Cortex of kidney (tissue), 1 donor: ENCODE data around the gene TMA7B.
"Not testable (repeated sequence)": the region's sequence is repeated elsewhere in the genome, so short reads cannot be mapped to it uniquely, and the experiment has no call there.

Experiments used
- DNase-seq: peaks from one replicate; lab custom pipeline; 2025; lab: John Stamatoyannopoulos, UW

Gene TMA7B

GRCh38 chr22:39983346-39983745, 23.1 kb downstream of the TMA7B start:
- DNase-seq: no peak

- DNase-seq: no peak
These were observed 23.8 kb downstream of the TMA7B start for GRCh38 chr22:39984006-39984405.

GRCh38 chr22:39984746-39985145, 24.5 kb downstream of the TMA7B start:
- no peak for DNase-seq

GRCh38 chr22:39985383-39986035, 25.3 kb downstream of the TMA7B start:
- DNase-seq: no peak

- no peak for DNase-seq
These were observed 28.4 kb downstream of the TMA7B start for GRCh38 chr22:39988386-39989114.

- DNase-seq: no peak
These were observed 29.4 kb downstream of the TMA7B start for GRCh38 chr22:39989633-39990032.

GRCh38 chr22:39990686-39991085, 30.5 kb downstream of the TMA7B start:
- DNase-seq: no peak

GRCh38 chr22:39991159-39991860, 31.1 kb downstream of the TMA7B start:
- DNase-seq: no peak

- DNase-seq: no peak
These were observed 32.1 kb downstream of the TMA7B start for GRCh38 chr22:39992088-39992826.

GRCh38 chr22:39992894-39993293, 32.7 kb downstream of the TMA7B start:
- not testable (repeated sequence) for DNase-seq

GRCh38 chr22:39994041-39994565, 33.9 kb downstream of the TMA7B start:
- DNase-seq: no peak

- no peak for DNase-seq
These were observed 34.6 kb downstream of the TMA7B start, which contains the start of gene FAM83F for GRCh38 chr22:39994566-39995392. Gene FAM83F (plus strand): TSS chr22:39994954. CDS start chr22:39995043, 89 bp downstream.

- DNase-seq: no peak
These were observed 35.4 kb downstream of the TMA7B start for GRCh38 chr22:39995393-39996252.

- no peak for DNase-seq
These were observed 36.5 kb downstream of the TMA7B start for GRCh38 chr22:39996732-39997131.

- DNase-seq: no peak
These were observed 37.2 kb downstream of the TMA7B start for GRCh38 chr22:39997421-39997820.

- DNase-seq: no peak
These were observed 37.9 kb downstream of the TMA7B start for GRCh38 chr22:39997939-39998726.

GRCh38 chr22:39999144-39999757, 39.1 kb downstream of the TMA7B start:
- no peak for DNase-seq

GRCh38 chr22:40000171-40000570, 40.0 kb downstream of the TMA7B start:
- DNase-seq: no peak

GRCh38 chr22:40001106-40001505, 40.9 kb downstream of the TMA7B start:
- no peak for DNase-seq
